ENCODE measurements around the gene MTCL3.

MTCL3 gene

GRCh38 chr6:127464161-127464880 lies 54.8 kb downstream of the MTCL3 start:
- Mint-ChIP-seq H3K9me3 (no peaks in the 10 kb centered on the region), H3K27me3 (peaks cover under 1% of the 10 kb centered on the region), H3K27ac (no peak overlapping the region), H3K4me1 (peaks cover 0 to 5% (median 0%) of the 10 kb centered on the region in 4 donors), H3K36me3 (no peaks in the 10 kb centered on the region), H3K4me3 (no peak overlapping the region)
- Histone ChIP-seq H3K4me1 (ENCODE audit: control insufficient read depth, insufficient read depth, low read length, poor library complexity, severe bottlenecking) (no peaks in the 10 kb centered on the region), H3K27me3 (ENCODE audit: control insufficient read depth, insufficient read depth, low read length) (no peaks in the 10 kb centered on the region), H3K27ac (ENCODE audit: insufficient read depth, low read length, poor library complexity, severe bottlenecking) (no peak overlapping the region), H3K4me3 (ENCODE audit: low read depth, low read length) (no peak overlapping the region), H3K9me3 (ENCODE audit: control insufficient read depth in 2 of 2, low read length in 2 of 2) (no peaks in the 10 kb centered on the region), H3K36me3 (ENCODE audit: control insufficient read depth, insufficient read depth, low read length) (no peaks in the 10 kb centered on the region)
- ATAC-seq (ENCODE audit: low read depth in 2 of 2) = no peak
- no peak for DNase-seq

DNA sequence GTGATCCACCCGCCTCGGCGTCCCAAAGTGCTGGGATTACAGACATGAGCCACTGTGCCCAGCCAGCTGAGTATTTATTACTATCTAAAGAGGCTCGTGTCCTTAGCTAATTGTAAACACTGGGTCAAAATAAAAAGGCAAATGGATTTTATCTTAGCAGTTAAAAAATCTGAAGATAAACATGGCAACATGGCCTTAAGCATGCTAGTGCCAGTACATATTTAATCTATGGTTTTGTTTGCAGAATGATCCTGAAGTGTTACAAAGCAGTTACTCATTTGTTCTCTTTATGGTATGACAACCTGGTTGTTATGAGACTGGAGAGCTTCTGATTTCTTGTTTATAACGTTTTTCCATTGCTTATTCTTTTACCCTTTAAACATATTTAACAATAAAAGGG lies 56.1 kb downstream of the MTCL3 start:
- H3K9me3 ChIP-seq (ENCODE audit: control insufficient read depth in 2 of 2, low read length in 2 of 2) = no peaks in the 10 kb centered on the region
- H3K27ac ChIP-seq (ENCODE audit: insufficient read depth, low read length, poor library complexity, severe bottlenecking) = no peak overlapping the region
- H3K4me3 Mint-ChIP-seq = no peak overlapping the region
- DNase-seq (no peak), ATAC-seq (ENCODE audit: low read depth in 2 of 2) (no peak)
- H3K27me3 Mint-ChIP-seq = peaks cover 4% of the 10 kb centered on the region
- no peaks in the 10 kb centered on the region for H3K4me1 ChIP-seq (ENCODE audit: control insufficient read depth, insufficient read depth, low read length, poor library complexity, severe bottlenecking)
- no peaks in the 10 kb centered on the region for H3K36me3 Mint-ChIP-seq
- peaks cover 0 to 5% (median 0%) of the 10 kb centered on the region in 4 donors for H3K4me1 Mint-ChIP-seq
- H3K27ac Mint-ChIP-seq = no peak overlapping the region
- no peaks in the 10 kb centered on the region for H3K9me3 Mint-ChIP-seq
- no peak overlapping the region for H3K4me3 ChIP-seq (ENCODE audit: low read depth, low read length)
- no peaks in the 10 kb centered on the region for H3K36me3 ChIP-seq (ENCODE audit: control insufficient read depth, insufficient read depth, low read length)
- no peaks in the 10 kb centered on the region for H3K27me3 ChIP-seq (ENCODE audit: control insufficient read depth, insufficient read depth, low read length)

DNA sequence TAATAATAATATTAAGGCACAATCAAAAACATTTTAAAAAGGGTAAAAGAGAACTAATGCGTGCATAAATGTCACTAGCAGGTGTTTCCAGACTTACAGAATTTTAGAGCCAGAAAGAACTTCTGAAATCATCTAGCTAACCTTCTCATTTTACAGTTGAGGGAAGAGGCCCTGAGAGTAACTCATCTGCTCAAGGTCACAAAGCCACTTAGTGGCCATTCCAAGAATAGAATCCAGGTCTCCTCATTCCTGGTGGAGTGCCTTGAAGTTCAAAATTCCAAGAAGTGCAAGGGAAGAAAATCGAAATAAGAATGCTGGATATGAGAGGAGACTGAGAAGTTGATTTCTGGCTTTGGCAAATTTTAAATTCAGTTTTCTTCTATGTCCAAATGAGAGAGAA lies 56.8 kb downstream of the MTCL3 start:
- no peak overlapping the region for H3K4me3 Mint-ChIP-seq

GRCh38 chr6:127460465-127460864 lies 58.7 kb downstream of the MTCL3 start:
- peaks cover 4% of the 10 kb centered on the region for H3K27me3 Mint-ChIP-seq
- Histone ChIP-seq H3K27me3 (ENCODE audit: control insufficient read depth, insufficient read depth, low read length) (no peaks in the 10 kb centered on the region), H3K36me3 (ENCODE audit: control insufficient read depth, insufficient read depth, low read length) (no peaks in the 10 kb centered on the region), H3K9me3 (ENCODE audit: control insufficient read depth in 2 of 2, low read length in 2 of 2) (no peaks in the 10 kb centered on the region), H3K4me1 (ENCODE audit: control insufficient read depth, insufficient read depth, low read length, poor library complexity, severe bottlenecking) (no peaks in the 10 kb centered on the region), H3K27ac (ENCODE audit: insufficient read depth, low read length, poor library complexity, severe bottlenecking) (no peak overlapping the region), H3K4me3 (ENCODE audit: low read depth, low read length) (no peak overlapping the region)
- H3K4me1 Mint-ChIP-seq = peaks cover 0 to 5% (median 0%) of the 10 kb centered on the region in 4 donors
- no peak overlapping the region for H3K27ac Mint-ChIP-seq
- DNase-seq (no peak), ATAC-seq (ENCODE audit: low read depth in 2 of 2) (no peak)
- H3K4me3 Mint-ChIP-seq = no peak overlapping the region
- no peaks in the 10 kb centered on the region for H3K36me3 Mint-ChIP-seq
- H3K9me3 Mint-ChIP-seq = no peaks in the 10 kb centered on the region

More for the DNA sequence above, 56.8 kb downstream of the MTCL3 start:
- Mint-ChIP-seq H3K27ac (no peak overlapping the region), H3K9me3 (no peaks in the 10 kb centered on the region), H3K27me3 (peaks cover 4% of the 10 kb centered on the region), H3K4me1 (peaks cover 0 to 5% (median 0%) of the 10 kb centered on the region in 4 donors), H3K36me3 (no peaks in the 10 kb centered on the region)
- H3K36me3 ChIP-seq (ENCODE audit: control insufficient read depth, insufficient read depth, low read length) = no peaks in the 10 kb centered on the region
- H3K27me3 ChIP-seq (ENCODE audit: control insufficient read depth, insufficient read depth, low read length) = no peaks in the 10 kb centered on the region
- H3K9me3 ChIP-seq (ENCODE audit: control insufficient read depth in 2 of 2, low read length in 2 of 2) = no peaks in the 10 kb centered on the region
- no peak for ATAC-seq (ENCODE audit: low read depth in 2 of 2)
- H3K4me3 ChIP-seq (ENCODE audit: low read depth, low read length) = no peak overlapping the region
- DNase-seq = no peak
- H3K4me1 ChIP-seq (ENCODE audit: control insufficient read depth, insufficient read depth, low read length, poor library complexity, severe bottlenecking) = no peaks in the 10 kb centered on the region
- no peak overlapping the region for H3K27ac ChIP-seq (ENCODE audit: insufficient read depth, low read length, poor library complexity, severe bottlenecking)

- H3K27ac Mint-ChIP-seq = peak within 1 kb of the TSS in 1 of 3 donors; percentile 28
- H3K9me3 Mint-ChIP-seq = no peaks in the 10 kb centered on the region
- no peak for ATAC-seq (ENCODE audit: low read depth in 2 of 2)
- H3K27ac ChIP-seq (ENCODE audit: insufficient read depth, low read length, poor library complexity, severe bottlenecking) = no peak within 1 kb of the TSS
- no peaks in the 10 kb centered on the region for H3K4me1 ChIP-seq (ENCODE audit: control insufficient read depth, insufficient read depth, low read length, poor library complexity, severe bottlenecking)
- H3K27me3 Mint-ChIP-seq = peaks cover 4% of the 10 kb centered on the region
- H3K4me1 Mint-ChIP-seq = peaks cover 0 to 5% (median 0%) of the 10 kb centered on the region in 4 donors
- no peaks in the 10 kb centered on the region for H3K9me3 ChIP-seq (ENCODE audit: control insufficient read depth in 2 of 2, low read length in 2 of 2)
- no peak for DNase-seq
- no peaks in the 10 kb centered on the region for H3K27me3 ChIP-seq (ENCODE audit: control insufficient read depth, insufficient read depth, low read length)
- H3K4me3 Mint-ChIP-seq = no peak within 1 kb of the TSS
- no peaks in the 10 kb centered on the region for H3K36me3 ChIP-seq (ENCODE audit: control insufficient read depth, insufficient read depth, low read length)
- no peak within 1 kb of the TSS for H3K4me3 ChIP-seq (ENCODE audit: low read depth, low read length)
- no peaks in the 10 kb centered on the region for H3K36me3 Mint-ChIP-seq
These were observed 59.9 kb downstream of the MTCL3 start, which contains the start of gene KIAA0408 for GRCh38 chr6:127459231-127459641. Gene KIAA0408, minus strand, starts transcription at chr6:127459389. Its CDS starts 5,408 bp downstream, at chr6:127453981.

DNA sequence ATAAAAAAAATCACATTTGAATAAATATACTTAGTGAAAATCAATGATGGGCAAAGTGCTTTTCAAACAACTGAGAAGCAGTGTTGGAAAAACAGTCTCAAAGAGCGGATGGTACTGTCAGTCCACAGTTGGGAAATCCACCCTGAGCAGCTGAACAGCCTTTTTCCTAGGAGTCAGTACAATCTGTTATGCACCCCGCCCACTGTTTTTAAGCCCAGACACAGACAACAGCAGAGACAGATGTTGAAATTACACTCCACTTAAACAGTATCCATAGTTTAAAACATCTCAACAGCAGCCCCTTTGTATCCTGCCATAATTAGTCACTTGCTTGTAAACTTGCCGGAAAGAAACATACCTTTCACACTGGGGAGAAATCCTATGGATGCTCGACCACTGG lies 60.3 kb downstream of the MTCL3 start:
- no peak overlapping the region for H3K27ac Mint-ChIP-seq
- no peak overlapping the region for H3K4me3 Mint-ChIP-seq

DNA sequence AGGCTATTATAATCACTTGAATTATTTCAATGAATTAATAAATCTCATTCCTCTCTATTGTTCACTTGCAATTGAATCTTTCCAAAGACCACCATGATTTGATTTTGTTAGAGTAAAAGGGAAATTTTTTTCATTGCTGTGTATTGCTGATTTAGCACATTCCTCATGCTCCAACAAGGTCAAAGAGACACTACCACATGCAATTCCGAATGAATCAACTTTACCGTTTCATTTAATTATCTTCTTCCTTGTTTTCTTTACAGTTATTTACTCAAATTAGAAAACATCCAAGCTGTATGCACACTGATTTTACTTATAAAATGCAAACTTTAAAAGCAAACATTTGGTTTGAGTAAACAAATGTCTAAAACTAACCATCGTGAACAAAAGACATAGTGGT lies 60.9 kb downstream of the MTCL3 start:
- Histone ChIP-seq H3K4me3 (ENCODE audit: low read depth, low read length) (no peak overlapping the region), H3K27ac (ENCODE audit: insufficient read depth, low read length, poor library complexity, severe bottlenecking) (no peak overlapping the region), H3K36me3 (ENCODE audit: control insufficient read depth, insufficient read depth, low read length) (no peaks in the 10 kb centered on the region), H3K4me1 (ENCODE audit: control insufficient read depth, insufficient read depth, low read length, poor library complexity, severe bottlenecking) (no peaks in the 10 kb centered on the region), H3K27me3 (ENCODE audit: control insufficient read depth, insufficient read depth, low read length) (no peaks in the 10 kb centered on the region), H3K9me3 (ENCODE audit: control insufficient read depth in 2 of 2, low read length in 2 of 2) (no peaks in the 10 kb centered on the region)
- DNase-seq (no peak), ATAC-seq (ENCODE audit: low read depth in 2 of 2) (no peak)
- no peaks in the 10 kb centered on the region for H3K9me3 Mint-ChIP-seq
- H3K4me1 Mint-ChIP-seq = peaks cover 0 to 5% (median 0%) of the 10 kb centered on the region in 4 donors
- H3K27ac Mint-ChIP-seq = no peak overlapping the region
- no peak overlapping the region for H3K4me3 Mint-ChIP-seq
- peaks cover 4% of the 10 kb centered on the region for H3K27me3 Mint-ChIP-seq
- no peaks in the 10 kb centered on the region for H3K36me3 Mint-ChIP-seq

More for the DNA sequence above, 60.3 kb downstream of the MTCL3 start:
- H3K4me1 Mint-ChIP-seq = peaks cover 0 to 5% (median 0%) of the 10 kb centered on the region in 4 donors
- H3K36me3 Mint-ChIP-seq = no peaks in the 10 kb centered on the region
- H3K27me3 Mint-ChIP-seq = peaks cover 4% of the 10 kb centered on the region
- no peaks in the 10 kb centered on the region for H3K36me3 ChIP-seq (ENCODE audit: control insufficient read depth, insufficient read depth, low read length)
- no peaks in the 10 kb centered on the region for H3K9me3 ChIP-seq (ENCODE audit: control insufficient read depth in 2 of 2, low read length in 2 of 2)
- H3K4me1 ChIP-seq (ENCODE audit: control insufficient read depth, insufficient read depth, low read length, poor library complexity, severe bottlenecking) = no peaks in the 10 kb centered on the region
- H3K9me3 Mint-ChIP-seq = no peaks in the 10 kb centered on the region
- no peak overlapping the region for H3K4me3 ChIP-seq (ENCODE audit: low read depth, low read length)
- no peaks in the 10 kb centered on the region for H3K27me3 ChIP-seq (ENCODE audit: control insufficient read depth, insufficient read depth, low read length)
- ATAC-seq (ENCODE audit: low read depth in 2 of 2) (no peak), DNase-seq (no peak)
- no peak overlapping the region for H3K27ac ChIP-seq (ENCODE audit: insufficient read depth, low read length, poor library complexity, severe bottlenecking)

GRCh38 chr6:127457456-127458064 lies 61.6 kb downstream of the MTCL3 start:
- Mint-ChIP-seq H3K4me3 (no peak overlapping the region), H3K9me3 (no peaks in the 10 kb centered on the region), H3K4me1 (peaks cover 0 to 5% (median 0%) of the 10 kb centered on the region in 4 donors), H3K36me3 (no peaks in the 10 kb centered on the region), H3K27ac (no peak overlapping the region), H3K27me3 (peaks cover 4% of the 10 kb centered on the region)
- Histone ChIP-seq H3K27ac (ENCODE audit: insufficient read depth, low read length, poor library complexity, severe bottlenecking) (no peak overlapping the region), H3K9me3 (ENCODE audit: control insufficient read depth in 2 of 2, low read length in 2 of 2) (no peaks in the 10 kb centered on the region), H3K36me3 (ENCODE audit: control insufficient read depth, insufficient read depth, low read length) (no peaks in the 10 kb centered on the region), H3K27me3 (ENCODE audit: control insufficient read depth, insufficient read depth, low read length) (no peaks in the 10 kb centered on the region), H3K4me3 (ENCODE audit: low read depth, low read length) (no peak overlapping the region), H3K4me1 (ENCODE audit: control insufficient read depth, insufficient read depth, low read length, poor library complexity, severe bottlenecking) (no peaks in the 10 kb centered on the region)
- DNase-seq (no peak), ATAC-seq (ENCODE audit: low read depth in 2 of 2) (no peak)
